Right kidney (tissue), 1 donor: ENCODE data around the gene LMAN1.

Source experiments
- DNase-seq: peaks from one replicate; pipeline ENCODE4 v3.0.0-alpha.2; 2016

Gene LMAN1

DNA sequence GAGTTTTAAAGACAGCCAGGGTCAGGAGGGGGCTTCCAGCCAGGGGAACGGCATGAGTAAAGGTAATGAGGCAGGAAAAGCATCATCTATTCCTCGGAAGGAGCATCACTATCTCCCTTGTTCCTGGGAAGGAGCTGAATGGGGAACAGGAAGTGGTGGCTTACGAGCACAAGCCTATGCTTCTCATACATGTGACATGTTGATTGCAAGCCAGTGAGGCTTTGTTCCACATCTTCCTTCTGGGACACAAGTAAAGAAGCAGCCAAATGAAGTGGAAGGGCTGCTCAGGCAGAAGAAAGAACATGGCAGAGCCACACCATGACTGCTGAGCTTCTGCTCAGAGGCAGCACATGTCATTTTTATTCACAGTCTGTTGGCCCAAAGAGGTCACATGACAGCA is 15.1 kb upstream of the LMAN1 start:
- no peak for DNase-seq

DNA sequence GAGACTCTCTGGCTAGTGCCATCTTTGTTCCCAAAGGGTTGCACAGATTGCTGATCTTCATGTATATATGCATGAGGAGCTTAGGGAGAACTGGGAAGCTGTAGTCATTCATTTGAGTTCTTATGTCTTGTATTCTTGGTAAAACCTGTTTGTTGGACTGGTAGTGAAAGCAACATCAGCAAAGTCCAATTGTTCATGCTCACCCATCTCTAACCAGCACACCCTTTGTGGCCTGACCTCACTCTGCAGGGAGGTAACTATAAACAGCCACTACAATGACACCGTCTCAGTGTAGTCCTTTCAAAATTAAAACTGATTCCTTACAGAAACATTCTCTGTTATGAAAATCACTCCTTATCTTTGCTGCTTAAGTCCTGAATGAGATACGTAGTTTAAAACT is 13.9 kb upstream of the LMAN1 start:
- DNase-seq: no peak

DNA sequence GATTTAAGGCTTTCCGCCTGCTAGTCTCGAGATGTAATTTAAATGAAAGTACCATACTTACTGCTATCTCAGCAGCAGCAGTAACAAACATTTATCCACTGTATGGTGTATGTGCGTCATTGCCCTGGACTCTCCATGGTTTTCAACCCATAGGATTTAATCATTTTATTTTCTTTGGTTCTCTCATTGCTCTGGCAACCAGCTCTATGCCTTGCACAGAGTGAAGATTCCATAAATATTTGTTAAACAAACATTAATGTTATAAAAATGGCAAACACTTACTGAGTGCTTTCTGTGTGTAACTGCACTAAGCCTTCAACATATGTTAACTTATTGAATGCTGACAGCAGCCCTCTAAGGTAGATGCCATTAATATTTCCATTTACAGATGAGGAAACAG is 1.3 kb upstream of the LMAN1 start:
- no peak for DNase-seq

DNA sequence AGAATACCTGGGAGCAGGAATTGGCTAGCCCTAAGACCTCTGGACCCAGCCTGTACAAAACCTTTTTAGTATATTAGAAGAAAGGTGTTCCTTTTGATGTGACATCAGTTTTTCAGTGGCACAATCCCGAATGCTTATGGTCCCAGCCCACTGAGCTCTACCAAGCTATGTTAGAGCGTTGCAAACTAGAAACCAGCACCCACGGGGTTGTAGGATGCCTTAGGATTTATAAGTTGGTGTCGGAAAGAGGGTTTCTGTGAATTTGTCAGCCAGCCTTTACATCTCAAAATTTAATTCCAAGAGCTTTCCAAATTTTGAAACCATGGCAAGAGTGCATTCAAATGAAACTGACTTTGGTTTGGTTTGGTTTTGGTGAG is 499 bp upstream of the LMAN1 start:
- DNase-seq: no peak

DNA sequence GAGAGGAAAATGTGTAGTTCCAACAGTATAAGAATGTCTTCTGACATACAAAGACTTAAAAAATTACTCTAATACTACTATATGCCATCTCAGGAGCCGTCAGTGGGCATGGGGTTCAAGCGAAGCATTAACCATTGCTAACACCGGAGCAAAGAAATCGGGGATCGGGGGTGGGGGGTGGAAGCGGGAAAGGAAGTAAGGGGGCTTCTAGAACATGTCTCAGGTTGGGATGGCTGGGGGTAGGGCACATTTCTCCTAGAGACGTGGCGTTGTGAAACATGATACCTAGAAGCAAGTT is 702 bp downstream of the LMAN1 start:
- no peak for DNase-seq

DNA sequence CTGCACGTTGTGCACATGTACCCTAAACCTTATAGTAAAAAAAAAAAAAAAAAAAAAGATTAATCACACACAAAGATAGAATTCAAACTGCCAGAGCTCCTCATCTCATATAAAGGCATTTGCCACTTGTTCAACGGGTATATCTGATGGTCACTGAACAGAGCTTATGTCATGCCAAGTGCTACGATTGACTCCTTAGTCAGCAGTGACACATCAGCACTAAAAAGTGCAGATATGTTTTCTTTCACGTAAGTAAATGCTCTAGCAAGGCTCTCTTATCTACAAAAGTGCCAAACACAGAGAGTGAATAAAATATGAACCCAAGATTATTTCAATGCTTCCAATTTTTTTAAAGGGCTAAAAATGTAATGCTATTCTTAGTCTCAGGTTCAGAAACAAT is 1.1 kb downstream of the LMAN1 start:
- peak; percentile 16 for DNase-seq

DNA sequence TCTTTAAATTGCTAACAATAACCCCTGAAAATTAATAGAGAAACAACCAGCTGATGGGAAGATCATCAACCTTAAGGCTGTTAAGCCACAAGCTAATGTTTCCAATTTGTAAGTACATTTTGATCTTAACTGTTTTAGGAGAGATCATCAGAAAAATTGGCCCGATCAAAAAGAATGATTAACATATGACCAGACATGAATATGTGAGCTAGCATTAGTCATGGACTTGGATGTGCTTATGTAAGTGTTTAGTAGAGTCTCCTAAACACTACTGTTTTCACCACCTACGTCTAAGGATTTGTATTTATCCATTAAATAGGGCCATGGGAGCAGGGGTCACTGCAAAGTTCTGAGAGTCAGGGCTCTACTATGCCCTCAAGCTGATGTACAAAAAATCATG is 4.3 kb downstream of the LMAN1 start:
- DNase-seq: no peak

DNA sequence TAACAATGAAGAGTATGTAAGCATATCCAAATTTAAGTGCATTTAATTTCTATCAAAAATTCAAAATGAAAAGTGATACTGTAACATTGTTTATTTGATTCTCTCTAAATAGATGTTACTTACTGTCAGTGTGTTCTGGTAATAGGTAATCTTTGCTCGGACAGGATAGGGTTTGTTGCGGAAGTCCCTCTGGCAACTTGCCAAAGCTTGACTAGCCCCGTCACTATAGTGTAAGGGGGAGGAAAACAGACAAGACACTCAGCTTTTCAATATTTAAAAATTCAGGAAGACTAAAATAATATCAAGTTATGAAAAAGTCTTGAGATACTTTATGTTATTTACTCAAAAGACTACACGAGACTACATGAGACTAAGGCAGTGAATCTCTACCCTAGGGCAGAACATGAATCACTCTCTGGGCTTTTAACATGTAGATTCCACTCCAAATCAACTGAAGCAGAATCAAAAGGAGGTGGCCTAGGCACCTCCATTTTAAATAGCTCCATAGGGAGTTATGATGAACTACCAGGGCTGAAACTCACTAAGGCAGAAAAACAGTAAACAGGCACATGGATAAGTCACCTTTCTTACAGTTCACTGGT is 5.9 kb downstream of the LMAN1 start:
- DNase-seq: no peak

DNA sequence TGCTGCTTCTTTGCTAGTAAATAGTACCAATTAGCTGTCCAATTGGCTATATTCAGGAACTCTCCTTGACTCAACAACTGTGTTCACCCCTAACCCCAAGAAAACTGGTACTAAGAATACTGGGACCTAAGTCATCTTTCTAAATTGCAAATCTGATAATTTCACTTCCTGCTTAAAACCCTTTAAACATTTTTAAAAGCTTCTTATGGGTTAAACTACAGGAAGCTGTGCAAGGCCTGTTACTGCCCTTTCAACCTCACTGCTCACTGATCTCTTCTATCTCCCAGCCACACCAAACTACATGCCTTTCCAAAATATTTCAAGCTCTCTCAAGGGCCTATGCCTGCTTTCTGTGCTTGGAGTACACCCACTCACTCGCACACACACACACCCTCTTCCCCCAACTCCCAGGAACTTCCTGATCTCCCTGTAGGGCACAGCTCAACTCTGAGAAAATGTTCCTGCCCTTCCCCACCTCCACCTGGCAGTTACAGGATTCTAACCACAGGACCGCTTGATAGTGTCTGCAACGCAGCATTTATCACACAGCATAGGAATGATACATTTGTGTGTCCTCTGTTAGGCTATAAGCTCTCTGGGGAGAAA is 6.7 kb downstream of the LMAN1 start:
- DNase-seq: no peak

DNA sequence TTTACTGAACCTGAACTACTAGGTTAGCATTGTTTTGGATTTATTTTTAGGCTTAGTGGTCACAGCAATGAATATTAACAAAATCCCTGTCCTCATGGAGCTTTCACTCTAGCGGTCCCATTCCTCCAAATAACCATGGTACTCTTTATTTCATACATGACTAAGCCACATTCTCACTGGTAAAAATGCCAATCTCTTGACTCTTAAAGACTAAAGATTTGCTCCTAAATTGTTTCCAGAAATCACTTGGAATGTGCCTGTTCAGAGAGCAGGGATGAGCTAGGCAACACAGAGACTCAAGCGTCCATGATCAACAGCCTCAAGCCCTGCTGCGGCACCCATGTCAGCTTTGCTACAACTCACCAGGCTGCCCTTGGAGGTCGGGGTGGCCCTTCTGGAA is 13.5 kb downstream of the LMAN1 start:
- no peak for DNase-seq

DNA sequence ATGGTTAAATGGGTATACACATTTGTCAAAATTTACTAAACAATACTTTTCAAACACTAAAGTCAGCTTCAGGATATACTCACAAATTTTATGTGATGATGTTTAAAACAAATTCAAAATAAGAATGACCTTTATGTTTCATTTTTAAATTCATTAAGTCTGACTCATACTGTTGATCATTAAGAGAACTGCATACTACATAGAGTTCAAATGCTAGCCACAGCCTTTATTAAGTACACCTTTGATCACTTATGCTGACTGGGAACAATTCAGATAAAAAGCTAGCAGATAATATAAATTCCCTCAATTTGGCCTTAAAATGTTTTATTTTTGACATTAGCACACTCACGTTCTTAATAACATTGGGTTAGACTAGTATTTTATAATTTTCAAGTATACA is 14.1 kb downstream of the LMAN1 start:
- DNase-seq: no peak

DNA sequence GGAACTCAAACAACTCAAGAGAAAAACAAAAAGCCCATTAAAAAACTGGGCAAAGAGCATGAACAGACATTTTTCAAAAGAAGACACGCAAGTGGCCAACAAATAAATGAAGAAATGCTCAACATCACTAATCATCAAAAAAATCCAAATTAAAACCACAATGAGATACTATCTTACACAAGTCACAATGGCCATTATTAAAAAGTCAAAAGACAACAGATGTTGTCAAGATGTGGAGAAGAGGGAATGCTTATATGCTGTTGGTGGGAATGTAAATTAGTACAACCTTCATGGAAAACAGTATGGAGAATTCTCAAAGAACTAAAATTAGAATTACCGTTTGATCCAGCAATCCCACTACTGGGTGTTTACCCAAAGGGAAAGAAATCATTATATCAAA is 15.1 kb downstream of the LMAN1 start:
- DNase-seq: no peak

DNA sequence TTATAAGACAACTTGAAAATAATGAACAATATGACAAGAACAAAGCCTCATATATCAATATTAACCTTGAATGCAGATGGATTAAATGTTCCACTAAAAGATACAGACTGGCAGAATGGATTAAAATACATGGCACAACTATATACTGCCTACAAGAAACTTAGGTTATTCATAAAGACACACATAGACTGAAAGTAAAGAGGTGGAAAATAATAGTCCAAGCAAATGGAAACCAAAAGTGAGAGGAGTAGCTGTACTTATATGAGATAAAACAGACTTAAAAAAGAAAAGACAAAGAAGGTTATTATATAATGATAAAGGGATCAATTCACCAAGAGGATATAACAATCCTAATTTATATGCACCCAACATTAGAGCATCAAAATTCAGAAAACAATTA is 18.2 kb downstream of the LMAN1 start:
- no peak for DNase-seq

DNA sequence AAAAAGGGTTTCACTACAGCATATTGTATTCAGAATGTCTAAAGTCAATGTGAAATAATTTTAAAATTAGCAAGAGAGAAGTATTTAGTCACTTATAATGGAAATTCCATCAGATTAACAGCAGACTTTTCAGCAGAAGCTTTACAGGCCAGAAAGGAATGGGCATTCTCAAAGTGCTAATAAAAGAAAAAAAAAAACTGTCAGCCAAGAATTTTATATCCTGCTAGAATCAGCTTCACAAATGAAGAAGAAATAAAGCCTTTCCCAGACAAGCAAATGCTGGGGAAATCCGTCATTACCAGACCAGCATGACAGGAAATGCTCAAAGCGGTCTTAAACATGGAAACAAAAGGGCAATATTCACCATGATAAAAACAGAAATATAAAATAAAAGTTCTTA is 18.8 kb downstream of the LMAN1 start:
- no peak for DNase-seq

DNA sequence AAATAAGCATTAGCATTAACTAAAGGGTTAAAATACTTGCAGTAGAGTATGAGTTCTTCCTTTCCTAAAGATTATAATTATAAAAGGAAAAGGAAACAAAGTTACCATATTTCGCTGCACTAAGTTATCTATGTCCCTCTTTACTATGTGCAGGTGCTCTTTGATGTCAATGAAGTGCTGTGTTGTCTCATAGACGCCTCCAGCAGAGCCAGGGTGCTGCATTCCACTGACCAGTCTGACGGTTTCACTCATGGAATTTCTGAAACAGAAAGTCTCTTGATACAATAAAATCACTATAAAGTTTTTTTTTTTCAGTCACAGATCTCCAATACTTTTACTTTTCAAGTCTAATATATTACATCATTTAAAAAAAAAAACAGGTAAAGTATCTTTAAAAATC is 26.1 kb downstream of the LMAN1 start:
- DNase-seq: no peak

DNA sequence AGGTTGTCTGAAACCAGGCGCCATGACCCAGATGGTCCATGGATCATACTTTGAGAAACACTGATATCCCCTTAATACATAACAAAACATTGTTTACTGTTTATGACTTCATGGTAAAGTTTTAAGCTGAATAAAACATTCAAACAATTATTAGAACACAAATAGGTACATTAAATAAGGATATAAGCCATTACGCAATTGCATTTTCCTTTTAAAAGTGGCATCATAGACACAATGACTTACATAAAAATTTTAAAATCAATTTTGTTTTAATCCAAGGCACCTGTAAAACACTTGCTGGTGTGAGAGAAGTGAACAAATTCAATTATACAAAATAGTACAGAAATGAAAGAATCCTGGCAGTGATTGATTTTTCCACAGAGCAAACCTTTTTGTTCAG is 30.4 kb downstream of the LMAN1 start:
- no peak for DNase-seq

DNA sequence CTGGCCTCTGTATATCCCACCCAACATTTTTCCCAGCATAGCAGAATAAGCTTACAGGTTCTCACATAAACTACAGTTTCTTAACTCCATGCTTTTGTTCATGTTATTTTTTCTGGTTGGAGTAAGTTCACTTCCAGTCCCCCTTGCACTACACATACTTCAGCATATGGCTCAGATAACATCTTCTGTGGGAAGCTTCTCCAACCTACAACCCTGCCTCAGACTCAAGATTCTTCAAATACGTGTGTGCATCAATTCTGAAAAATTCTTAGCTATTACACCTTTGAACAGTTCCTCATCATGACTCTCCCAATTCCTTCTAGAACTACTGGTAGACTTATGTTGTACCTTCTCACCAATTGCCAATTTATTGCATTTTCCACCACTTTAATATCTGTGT is 33.1 kb downstream of the LMAN1 start:
- no peak for DNase-seq

DNA sequence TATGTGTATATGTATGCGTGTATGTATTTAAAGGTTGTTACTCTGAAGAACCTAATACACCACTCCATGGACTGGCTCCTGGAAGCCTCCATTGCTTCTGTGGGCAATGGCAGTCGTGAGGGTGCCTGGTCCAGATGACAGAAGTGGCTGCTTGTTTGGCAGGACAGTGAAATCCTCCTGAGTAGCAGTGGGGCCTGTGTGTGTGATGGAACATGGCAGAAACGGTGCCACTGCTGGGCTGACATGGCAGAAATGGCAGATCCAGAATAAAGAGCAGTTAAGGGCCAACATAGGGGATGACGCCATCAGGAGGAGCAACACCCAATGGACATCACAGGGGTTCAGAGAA is 34.5 kb downstream of the LMAN1 start:
- no peak for DNase-seq

DNA sequence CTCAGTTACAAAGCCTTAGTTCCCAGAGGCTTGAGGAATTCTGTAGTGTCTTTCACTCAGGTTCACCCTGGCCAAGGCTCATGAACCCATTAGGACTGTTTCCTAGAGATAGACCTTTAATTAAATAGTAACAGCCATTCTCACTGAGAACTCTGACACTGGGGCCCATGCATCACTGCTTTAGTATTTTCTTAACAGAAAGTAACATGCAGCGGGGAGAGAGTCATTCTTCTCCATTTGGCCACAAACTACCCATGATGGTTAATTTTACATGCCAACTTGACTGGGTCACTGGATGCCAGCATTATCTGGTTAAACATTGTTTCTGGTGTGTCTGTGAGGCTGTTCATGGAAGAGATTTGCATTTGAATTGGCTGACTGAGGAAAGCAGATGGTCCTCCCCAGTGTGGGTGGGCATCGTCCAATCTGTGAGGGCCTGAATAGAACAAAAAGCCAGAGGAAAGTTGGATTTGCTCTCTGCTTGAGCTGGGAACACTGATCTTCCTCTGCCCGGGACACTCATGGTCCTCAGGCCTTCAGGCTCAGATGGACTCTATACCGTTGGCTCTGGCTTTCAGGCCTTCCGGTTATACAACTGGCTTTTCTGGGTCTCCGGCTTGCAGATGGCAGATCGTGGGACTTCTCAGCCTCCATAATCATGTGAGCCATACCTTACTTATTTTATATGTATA is 35.0 kb downstream of the LMAN1 start:
- DNase-seq: no peak

DNA sequence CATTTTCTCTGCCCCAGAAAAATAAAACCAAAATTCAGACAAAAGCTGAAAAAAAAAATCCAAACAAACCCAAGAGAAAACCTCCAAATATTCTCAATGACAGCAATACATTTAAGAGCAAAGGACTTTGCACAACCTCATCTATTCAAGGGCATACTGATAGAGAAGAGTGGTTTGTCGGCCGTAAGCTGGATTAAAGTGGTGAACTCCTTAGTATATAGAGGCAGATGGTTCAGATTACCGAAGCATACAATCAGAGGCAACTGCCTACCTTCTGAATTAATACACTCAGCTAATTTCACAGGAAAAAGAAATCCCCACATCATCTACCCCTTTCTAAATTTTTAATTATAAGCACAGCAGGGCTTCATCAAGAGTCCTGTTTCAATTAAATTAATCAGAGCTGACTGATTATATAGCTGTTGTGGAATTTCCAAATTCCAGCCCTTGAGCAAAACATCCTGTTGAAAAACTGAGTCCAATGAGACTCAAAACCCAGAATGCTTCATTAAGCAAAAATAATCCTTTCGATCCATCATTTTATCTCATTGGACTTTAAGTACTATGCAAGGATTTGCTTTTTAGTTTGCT is 40.5 kb downstream of the LMAN1 start, which contains the start of gene CPLX4:
TSS of gene CPLX4 (minus strand) at position 190 of the 591 bp plus-strand sequence. CDS start at position 3, 187 bp downstream.
- DNase-seq: no peak

DNA sequence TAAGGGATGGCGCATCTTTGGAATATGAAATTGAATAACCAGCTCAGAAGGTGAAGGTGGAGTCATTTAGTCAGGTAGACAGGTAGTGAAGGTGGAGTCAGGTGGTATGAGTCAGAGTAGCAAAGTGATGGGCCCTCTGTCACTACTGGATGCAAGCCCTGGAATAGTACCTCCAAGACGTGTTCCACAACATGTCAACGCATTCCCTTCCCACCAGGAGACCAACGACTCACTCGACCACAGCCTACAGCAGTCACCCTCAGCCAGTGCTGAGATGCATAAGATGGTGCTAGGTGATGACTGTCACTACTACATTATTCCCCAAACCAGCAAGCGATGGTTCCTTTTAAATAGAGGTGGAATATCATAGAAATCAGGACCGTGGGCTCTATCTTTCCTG is 47.4 kb downstream of the LMAN1 start:
- DNase-seq: no peak

DNA sequence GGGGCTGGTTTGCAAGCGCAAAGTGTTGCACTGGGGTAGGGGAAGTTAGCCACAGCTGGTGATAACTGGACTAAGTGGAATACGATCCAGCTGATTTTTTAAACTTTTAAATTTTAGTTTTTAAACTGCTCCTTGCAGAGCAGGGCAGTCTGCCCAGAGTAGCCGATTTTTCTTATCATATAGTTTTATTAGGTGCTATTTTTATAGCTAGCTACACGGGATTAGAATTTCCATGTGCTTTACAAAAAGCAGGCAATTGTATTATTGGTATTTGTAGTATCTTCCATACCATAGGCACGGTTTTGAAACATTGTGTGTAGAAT is 50.2 kb downstream of the LMAN1 start:
- DNase-seq: no peak

DNA sequence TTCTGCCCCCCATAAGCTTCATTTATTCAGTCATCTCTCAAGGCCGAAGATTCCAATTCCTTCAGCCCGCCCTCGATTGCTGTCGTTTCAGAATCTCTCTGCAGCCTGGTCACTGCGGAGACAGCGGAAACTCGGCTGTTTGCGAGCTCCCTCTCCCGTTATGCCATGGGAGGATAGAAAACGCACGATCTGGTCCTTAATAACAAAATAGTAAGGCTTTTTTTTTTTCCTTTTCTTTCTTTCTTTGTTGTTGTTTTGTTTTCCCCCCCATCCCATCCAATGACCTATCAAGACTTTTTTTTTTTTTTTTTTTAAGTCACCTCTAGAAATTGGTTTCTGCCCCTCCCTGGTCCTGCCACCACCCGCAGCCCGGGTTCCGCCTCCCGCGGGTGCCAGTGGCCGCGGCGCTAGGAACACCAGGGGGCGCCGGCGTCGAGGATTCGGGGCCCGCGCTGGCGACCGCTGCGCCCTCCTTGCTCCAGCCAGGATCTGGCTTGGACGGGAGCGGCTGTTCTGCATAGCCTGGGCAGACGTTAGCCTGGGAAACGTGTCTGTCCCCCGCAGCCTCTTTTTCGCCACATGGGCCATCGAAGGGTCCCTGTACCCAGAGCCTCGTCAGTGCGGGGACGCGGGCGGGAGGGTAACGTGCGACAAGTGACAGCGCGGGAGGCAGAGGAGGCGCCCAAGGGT is 50.7 kb downstream of the LMAN1 start:
- peak; percentile 80 for DNase-seq

DNA sequence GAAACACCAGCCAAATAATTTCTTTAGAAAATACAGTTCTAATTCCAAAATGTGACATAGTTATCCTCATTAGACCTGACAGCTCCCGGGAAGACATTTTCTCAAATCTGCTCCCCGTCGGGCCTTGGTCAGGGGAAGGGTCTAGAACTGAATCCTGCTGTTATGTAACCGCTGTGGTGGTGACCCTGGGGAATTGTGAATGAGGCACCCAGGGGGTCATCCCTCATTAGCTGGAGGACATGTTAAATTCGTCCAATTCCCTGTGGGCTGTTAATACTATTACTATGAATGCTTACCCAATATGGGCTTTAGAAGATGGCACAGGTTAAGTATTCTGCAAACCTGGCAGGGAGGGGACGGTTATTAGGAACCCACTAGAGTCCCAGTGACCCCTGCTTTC is 52.4 kb downstream of the LMAN1 start:
- DNase-seq: no peak
